HK-2 (cell line): Measurements from ENCODE around the gene KSR1.
"Not testable (repeated sequence)": the region's sequence is repeated elsewhere in the genome, so short reads cannot be mapped to it uniquely, and the experiment has no call there.

Source experiments
- DNase-seq: peaks from one replicate; pipeline ENCODE4 v3.0.0-alpha.2; 2018; ENCODE audit not compliant: unreplicated experiment

Gene KSR1

GRCh38 chr17:27426471-27426870 is 29.8 kb upstream of the KSR1 start:
- DNase-seq = not testable (repeated sequence)

DNA sequence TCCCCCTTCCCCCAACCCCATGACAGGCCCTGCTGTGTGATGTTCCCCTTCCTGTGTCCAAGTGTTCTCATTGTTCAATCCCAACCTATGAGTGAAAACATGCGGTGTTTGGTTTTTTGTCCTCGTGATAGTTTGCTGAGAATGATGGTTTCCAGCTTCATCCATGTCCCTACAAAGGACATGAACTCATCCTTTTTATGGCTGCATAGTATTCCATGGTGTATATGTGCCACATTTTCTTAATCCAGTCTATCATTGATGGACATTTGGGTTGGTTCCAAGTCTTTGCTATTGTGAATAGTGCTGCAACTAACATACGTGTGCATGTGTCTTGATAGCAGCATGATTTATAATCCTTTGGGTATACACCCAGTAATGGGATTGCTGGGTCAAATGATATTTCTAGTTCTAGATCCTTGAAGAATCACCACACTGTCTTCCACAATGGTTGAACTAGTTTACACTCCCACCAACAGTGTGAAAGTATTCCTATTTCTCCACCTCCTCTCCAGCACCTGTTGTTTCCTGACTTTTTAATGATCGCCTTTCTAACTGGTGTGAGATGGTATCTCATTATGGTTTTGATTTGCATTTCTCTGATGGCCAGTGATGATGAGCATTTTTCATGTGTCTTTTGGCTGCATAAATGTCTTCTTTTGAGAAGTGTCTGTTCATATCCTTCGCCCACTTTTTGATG is 28.9 kb upstream of the KSR1 start:
- DNase-seq = not testable (repeated sequence)

DNA sequence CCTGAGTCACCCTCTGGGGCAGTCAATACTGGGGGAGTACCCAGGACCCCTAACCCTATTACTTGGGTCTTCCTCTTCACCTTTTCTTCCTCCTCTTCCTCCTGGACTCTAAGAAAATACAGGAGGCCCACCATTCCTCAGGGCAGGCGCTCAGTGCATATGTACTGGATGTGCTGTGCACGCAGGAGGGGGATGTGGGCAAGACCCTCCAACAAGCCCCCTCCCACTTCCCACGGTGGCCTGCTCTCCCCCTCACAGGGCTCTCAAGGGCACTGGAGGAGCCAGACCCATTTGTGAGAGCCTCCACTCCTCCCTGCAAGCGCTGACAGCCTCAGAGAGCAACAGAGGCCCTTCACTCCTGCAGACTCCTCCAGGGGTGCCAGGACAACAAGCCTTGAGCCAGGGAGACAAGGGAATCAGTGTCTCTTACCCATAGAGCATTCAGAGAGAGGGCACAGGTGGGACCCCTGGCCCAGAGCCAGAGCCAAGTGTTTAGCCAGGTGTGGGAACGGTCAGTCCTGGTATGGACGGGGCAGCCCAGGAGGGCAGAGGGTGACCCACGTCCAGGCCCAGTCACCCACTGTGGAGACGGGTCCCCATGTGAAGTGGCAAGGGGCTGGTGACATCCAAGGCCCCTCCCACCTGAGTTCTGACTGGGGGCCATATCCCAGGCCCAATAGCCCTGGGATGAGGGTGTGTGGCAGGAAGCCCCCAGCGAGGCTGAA is 27.3 kb upstream of the KSR1 start:
- no peak for DNase-seq

- DNase-seq = no peak
Observed at GRCh38 chr17:27429666-27430382, 26.4 kb upstream of the KSR1 start.

DNA sequence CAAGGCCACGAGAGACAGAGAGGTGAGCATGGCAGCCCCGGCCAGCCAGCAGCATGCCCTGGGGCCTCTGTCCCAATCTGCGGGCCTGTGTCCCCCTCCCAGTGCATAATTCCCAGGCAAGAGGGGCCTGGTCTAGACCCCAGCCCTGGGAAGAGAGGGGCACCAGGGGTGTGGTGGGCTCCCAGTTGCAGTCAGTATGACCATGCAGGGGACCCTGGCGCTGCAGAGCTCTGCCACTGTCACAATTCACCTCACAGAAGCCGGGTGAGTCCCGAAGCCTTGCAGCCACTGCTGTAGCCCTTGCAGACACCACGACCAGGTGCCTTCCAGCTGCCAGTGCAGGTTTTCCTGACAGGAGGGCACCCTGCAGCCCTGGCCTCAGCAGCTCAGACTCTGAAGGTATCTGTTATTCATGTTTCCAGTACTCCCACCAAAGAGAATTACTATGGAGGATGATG is 25.8 kb upstream of the KSR1 start:
- DNase-seq = no peak

- DNase-seq = peak; percentile 52
Observed at GRCh38 chr17:27430882-27431491, 25.3 kb upstream of the KSR1 start.

GRCh38 chr17:27433521-27433920 is 22.7 kb upstream of the KSR1 start:
- no peak for DNase-seq

DNA sequence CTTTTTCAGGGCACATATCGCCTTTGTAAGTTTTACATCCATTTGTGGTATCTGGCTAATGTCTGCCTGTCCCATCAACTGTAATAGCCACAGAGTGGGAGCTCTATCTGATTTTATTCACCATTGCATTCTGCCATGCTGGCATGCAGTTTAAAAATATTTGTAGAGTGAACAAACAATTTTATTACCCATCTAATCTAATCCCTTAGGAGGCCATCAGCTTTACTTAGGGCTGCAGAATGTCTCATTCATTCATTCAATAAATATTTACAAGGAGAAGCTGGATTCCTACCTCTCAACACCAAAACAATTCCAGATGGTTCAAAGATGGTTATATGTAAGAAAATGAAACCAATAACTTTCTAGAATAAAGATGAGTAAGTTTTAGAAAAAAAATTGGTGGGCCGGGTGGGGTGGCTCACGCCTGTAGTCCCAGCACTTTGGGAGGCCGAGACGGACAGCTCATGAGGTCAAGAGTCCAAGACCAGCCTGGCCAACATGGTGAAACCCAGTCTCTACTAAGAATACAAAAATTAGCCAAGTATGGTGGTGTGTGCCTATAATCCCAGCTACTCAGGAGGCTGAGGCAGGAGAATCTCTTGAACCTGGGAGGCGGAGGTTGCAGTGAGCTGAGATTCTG is 20.7 kb upstream of the KSR1 start:
- not testable (repeated sequence) for DNase-seq

- DNase-seq = no peak
Observed at GRCh38 chr17:27438348-27438998, 17.8 kb upstream of the KSR1 start.

- no peak for DNase-seq
Observed at GRCh38 chr17:27439342-27439741, 16.9 kb upstream of the KSR1 start.

DNA sequence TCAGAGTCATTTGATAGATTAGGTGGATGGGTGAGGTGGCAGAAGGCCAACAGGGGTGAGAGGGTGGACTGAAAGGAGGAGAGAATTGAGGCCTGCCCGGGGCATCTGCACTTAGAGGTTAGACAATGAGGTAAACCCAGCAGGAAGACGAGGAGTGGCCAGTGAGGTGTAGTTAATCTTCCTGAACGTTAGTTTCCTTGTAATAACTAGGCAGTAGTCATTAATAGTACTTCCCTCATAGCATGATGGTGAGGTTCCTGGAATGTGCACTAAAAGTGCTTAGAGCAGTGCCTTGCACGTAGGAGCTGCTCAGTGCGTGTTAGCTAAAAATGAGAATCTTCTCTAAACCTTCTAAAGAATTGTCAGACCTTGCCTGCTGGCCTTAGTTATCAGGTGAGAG is 13.5 kb upstream of the KSR1 start:
- no peak for DNase-seq

GRCh38 chr17:27443491-27443890 is 12.8 kb upstream of the KSR1 start:
- DNase-seq = no peak

- DNase-seq = no peak
Observed at GRCh38 chr17:27445971-27446370, 10.3 kb upstream of the KSR1 start.

DNA sequence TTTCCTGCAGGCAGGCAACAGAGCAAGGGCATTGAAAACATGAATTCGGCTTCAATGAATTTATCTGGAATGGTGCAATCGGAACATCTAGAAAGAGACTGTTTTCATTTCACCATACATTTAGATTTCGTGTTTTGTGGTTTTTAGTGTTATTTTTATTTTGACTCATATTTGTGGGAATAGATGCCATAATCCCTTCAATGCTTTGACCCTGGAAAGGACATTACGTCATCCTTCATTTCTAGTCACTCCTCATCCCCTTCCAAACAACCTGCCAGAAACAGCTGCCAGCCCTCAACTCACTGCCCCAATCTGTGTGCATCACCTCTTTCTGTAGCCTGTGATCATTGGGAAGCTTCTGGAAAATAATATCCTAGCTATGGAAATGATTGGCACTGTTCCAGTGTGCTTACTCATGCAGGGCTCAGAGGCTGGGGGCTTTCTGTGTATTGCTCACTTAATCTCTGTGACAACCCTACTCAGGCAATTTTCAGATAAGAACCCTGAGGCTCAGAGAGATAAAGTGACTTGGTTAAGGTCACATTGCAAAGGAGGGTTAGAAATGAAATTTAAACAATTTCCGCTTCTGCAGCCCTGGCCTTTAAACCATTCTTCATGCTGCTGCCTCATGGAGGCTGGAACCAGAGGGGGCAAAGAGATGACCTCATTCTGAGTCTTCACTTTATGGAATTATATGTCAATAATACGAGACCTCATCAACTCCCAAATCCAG is 9.5 kb upstream of the KSR1 start:
- no peak for DNase-seq

- DNase-seq = not testable (repeated sequence)
Observed at GRCh38 chr17:27448534-27448933, 7.7 kb upstream of the KSR1 start.

GRCh38 chr17:27449541-27449940 is 6.7 kb upstream of the KSR1 start:
- no peak for DNase-seq

DNA sequence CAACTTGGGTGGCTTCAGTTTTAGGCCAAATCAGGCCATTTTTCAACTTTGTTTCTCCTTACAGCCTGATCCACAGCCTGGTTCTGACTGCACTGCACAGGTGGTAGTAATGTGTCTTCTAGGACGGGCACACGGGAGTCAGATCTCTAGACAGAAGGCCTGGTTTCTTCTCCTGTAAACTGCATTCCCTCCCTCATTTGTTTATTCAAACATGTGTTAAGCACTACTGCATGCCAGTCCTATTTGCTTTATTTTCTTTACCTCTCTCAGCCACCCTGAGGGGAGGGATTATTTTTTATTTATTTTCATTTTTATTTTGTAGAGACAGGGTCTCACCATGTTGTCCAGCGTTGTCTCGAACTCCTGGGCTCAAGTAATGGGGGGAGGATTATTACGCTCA is 6.3 kb upstream of the KSR1 start:
- DNase-seq = no peak

GRCh38 chr17:27450416-27450815 is 5.8 kb upstream of the KSR1 start:
- no peak for DNase-seq

GRCh38 chr17:27451906-27452305 is 4.3 kb upstream of the KSR1 start:
- DNase-seq = no peak

GRCh38 chr17:27452828-27453227 is 3.4 kb upstream of the KSR1 start:
- no peak for DNase-seq

DNA sequence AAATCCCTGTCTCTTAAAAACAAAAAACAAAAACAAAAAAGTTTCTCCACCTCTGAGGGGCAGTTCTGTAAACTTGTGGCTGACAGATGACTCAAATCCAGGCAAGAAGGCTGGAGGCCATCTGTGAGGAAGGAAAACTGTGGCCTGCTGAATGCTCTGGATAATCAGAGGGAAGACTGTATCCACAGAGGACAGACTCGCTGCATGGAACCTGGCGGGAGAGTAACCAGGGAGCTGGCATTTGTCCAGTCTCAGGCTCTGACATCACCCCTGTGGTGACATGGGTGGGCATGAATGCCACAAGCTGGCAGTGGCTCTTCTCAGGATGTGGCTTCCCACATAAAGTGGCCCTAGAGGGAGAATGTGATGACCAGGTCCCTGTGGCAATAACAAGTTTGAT is 2.8 kb upstream of the KSR1 start:
- no peak for DNase-seq
